GM21515 (cell line): ENCODE measurements around the gene A1BG.
"Not testable (repeated sequence)": the region's sequence is repeated elsewhere in the genome, so short reads cannot be mapped to it uniquely, and the experiment has no call there.

Experiments used
- ATAC-seq: cut with Tn5 transposase; IDR thresholded peaks from one replicate; pipeline ENCODE4 v1.9.1; 2021; ENCODE audit not compliant: unreplicated experiment

Gene A1BG

GRCh38 chr19:58338336-58338735, 15.0 kb downstream of the A1BG start:
- ATAC-seq, result no peak

DNA sequence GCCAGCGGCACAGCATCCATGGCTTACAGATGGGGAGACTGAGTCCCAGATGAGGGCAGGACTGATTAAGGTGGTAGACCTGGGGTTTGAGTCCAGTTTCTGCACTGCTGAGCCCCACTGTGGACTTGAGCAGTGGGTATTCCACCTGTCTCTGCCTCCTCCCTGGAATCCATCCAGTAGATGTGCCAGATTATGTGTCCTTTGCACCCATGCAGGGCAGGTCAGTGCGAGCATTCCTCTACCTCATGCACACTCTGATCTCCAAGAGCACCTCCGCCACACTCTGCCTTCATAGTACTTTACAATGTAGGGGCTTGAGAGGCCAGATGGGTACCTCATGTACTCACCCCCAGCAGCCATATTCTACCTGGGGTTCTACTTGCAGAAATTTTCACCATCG, 16.5 kb downstream of the A1BG start:
- no peak for ATAC-seq

DNA sequence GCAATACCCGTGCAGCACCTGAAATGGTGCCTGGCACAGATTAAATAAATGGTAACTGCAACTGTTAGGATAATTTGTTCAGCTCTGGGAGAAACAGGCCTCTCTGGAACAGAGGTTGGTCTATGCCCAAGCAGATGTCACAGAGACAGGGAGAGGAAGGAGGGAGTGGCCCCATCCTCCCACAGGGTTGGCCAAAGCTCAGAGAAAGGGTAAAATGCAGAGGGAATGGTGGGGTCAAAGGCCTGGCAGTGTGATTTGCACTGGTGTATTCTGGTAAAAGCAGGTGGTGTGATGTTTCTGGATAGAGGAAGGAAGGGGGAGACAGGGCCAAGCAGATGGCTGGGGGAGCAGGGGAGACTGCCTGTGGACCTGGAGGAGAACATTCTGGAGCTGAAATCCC, 17.1 kb downstream of the A1BG start:
- ATAC-seq, result no peak

GRCh38 chr19:58335630-58336029, 17.7 kb downstream of the A1BG start:
- ATAC-seq, result no peak

GRCh38 chr19:58334691-58335249, 18.5 kb downstream of the A1BG start:
- ATAC-seq, result no peak

DNA sequence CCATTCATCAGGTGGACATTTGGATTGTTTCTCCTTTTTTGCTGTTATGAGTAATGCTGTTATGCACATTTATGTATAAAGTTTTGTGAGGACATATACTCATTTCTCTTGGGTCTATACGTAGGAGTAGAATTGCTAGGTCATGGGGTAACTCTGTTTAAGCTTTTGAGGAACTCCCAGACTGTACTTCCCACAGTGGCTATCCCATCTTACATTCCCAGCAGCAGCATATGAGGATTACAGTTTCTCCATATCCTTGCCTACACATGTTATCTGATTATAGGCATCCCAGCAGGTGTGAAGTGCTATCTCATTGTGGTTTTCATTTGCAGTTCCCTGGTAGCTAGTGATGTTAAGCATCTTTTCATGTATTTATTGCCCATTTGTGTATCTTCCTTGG, 20.6 kb downstream of the A1BG start:
- ATAC-seq, result no peak

GRCh38 chr19:58330458-58330857, 22.8 kb downstream of the A1BG start:
- ATAC-seq, result no peak

DNA sequence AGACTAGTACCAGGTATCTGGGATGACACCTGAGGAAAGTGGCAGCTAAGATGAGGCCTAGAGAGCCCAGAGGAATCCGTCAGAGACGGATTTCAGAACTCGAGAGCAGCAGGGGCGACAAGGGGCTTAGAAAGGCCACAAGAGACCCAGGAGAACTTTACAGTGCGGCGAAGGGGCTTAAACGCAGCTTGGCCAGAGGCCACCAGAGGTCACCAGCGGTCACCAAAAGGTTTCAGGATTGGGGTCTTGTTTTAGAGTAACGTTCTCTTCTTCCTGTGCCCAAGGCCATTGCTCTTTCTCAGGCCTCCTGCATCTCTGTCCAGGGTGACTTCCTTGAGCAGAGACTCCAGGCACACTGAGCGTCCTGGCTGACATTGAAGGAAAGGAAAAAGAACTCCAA, 24.3 kb downstream of the A1BG start:
- no peak for ATAC-seq

- peak; percentile 83 for ATAC-seq
These were observed 26.2 kb downstream of the A1BG start, which contains the start of gene ZSCAN22 for GRCh38 chr19:58326914-58327726. ZSCAN22 (plus strand) TSS chr19:58326994; CDS start chr19:58334803, 7,809 bp downstream.

DNA sequence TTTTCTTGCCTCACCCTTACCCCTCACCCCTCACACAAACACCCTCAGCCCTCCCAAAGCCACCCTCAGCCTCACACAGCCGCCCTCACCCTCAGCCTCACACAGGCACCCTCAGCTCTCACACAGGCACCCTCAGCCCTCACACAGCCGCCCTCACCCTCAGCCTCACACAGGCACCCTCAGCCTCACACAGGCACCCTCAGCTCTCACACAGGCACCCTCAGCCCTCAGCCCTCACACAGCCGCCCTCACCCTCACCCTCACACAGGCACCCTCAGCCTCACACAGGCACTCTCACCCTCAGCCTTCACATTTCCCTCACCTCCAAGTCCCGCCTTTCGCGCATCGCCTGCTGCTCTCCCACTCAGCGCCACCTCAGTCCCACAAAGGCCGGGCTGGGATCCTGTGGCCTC, 26.8 kb downstream of the A1BG start:
- no peak for ATAC-seq

- ATAC-seq, result no peak
These were observed 27.8 kb downstream of the A1BG start for GRCh38 chr19:58325311-58326022.

DNA sequence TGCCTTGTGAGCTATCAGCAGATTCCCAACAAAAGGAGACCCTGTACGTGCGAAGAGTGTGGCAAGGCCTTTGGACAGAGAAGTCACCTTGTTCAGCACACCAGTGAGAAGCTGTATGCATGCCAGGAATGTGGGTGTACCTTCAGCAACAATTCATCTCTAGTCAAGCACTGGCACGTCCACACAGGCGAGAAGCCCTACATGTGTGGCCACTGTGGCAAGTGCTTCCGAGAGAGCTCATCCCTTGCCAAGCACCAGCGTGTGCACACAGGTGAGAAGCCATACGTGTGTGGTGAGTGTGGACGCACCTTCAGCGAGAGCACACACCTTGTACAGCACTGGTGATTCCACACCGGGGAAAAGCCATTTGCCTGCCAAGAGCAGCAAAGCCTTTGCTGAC, 34.1 kb downstream of the A1BG start:
- ATAC-seq, result no peak

DNA sequence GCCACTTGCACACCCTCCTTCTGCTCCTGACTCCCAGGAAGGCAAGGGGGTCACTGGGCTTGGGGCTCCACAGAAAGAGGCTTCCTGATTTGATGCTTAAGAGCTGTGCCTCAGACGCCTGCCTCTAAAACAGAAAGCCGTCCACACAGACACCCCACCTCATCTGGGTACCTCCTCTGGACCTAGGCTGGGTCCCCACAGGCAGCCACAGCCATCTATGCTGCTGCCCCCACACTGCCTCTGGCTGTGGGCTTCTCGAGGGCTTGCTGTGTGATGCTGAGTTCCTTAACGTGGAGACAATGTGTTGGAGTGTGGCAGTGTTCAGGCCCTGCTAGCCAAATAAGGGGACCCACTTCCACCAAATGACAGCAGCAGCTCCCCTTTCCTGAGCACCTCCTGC, 35.0 kb downstream of the A1BG start:
- ATAC-seq, result no peak

DNA sequence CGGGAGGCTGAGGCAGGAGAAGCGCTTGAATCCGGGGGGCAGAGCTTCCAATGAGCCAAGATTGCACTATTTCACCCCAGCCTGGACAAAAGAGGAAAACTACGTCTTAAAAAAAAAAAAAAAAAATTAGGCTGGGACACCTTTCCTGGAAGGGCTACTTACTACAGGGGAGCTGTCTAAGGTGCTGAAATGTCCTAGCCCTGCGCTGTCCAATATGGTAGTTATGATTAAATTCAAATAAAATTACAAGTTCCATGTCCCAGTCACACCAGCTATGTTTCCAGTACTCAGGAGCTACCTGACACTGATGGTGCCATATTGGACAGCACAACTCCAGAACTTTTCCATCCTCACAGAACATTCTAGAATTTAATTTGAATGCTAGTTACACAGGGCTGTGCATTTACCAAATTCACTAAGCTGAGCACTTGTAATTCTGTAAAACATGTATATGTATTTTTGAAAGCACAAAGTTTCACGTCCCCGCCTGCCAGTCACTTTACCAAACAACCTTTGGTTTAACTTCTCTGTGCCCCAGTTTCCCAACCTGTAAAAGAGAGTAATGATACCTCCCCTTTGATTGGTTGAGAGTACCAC, 35.7 kb downstream of the A1BG start:
- no peak for ATAC-seq

GRCh38 chr19:58315580-58315979, 37.7 kb downstream of the A1BG start:
- ATAC-seq, result no peak

DNA sequence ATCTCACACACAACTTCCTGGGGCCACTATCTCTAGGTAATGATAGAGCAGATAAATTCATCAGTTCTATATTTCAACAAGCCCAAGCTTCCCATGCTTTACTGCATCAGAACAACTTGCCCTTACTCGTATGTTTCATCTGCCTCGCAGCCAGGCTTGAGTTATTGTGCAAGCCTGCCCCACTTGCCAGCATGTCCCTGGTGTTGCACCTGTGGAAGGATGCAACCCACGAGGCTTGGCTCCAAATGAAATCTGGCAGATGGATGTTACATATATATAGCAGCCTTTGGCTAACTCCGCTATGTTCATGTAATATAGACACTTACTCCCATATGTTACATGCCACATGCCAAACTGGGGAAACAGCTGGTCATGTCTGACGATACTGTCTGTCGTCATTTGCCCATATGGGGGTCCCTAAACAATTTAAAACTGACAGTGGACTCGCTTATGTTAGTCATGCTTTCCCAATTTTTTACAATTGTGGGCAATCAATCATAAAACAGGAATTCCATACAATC, 41.9 kb downstream of the A1BG start:
- ATAC-seq, result no peak

DNA sequence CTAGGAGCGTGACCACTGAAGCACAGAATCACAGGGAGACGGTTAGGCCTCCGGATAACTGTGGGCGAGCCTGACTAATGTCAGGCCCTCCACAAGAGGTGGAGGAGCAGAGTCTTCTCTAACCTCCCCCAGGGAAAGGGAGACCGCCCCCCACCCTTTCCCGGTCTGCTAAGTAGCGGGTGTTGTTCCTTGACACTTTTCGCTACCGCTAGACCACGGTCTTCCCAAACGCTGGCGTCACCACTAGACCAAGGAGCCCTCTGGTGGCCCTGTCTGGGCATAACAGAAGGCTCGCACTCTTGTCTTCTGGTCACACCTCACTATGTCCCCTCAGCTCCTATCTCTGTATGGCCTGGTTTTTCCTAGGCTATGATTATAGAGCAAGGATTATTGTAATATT, 42.6 kb downstream of the A1BG start:
- not testable (repeated sequence) for ATAC-seq

GRCh38 chr19:58307736-58308135, 45.6 kb downstream of the A1BG start:
- no peak for ATAC-seq

- ATAC-seq, result no peak
These were observed 47.4 kb downstream of the A1BG start for GRCh38 chr19:58305932-58306323.

DNA sequence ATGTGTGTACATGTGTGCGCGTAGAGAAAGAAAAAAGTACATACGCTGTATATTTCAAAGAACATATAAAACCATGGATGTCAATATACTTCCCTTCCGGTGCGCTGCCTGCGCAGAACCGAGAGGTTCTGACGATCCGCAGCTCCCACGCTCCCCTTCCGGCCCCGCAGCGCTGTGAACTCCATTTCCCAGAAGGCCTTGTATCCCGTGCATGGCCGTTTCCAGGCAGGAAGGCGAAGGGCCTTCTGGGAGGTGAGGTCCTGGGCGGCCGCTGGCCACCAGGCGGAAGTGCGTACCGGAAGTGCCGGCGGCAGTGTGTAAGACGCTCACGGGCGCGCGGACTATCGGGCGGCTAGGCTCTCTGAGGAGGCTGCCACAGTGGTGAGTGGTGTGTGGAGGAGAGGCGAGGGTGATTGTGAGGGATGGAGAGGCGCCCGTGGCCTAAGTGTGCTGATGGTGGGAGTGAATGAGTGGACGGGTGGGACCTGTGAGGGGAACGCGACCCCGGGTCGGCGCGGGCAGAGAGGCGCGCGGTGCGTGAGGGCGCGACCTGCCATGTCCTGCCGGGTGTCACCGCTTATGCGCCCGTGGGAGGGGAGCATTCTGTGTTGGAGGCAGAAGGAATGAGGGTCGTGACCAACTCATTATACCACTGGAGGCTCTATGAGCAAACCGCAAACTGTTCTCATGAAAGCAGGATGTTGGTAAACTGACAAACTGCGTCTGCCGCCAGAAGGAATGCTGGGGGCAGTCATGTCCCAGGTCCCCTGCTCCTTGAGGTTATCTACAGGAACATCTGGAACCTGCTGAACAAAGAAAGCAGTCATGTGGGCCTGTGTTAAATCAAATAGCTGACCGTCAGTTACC, 48.0 kb downstream of the A1BG start, which contains the start of gene ERVK3-1:
Gene ERVK3-1 (plus strand): TSS at position 313 of the 867 bp plus-strand sequence. CDS start 6,792 bp downstream, outside the sequence.
- ATAC-seq, result peak; percentile 86
